ENCODE measurements around the gene CGAS. TPM values are rescaled to one million over a fixed set of nuclear protein-coding genes. Genes with fewer than 3 reads are reported as not detected.

Gene CGAS
- total RNA-seq, 1 experiment from 2014 or later = 6.4 TPM

GRCh38 chr6:73484438-73484837 lies 32.3 kb upstream of the CGAS start:
- no peak overlapping the region for H3K27ac Mint-ChIP-seq
- CTCF ChIA-PET = no interaction called here

More at GRCh38 chr6:73484438-73484837, 32.3 kb upstream of the CGAS start:
- H3K4me3 Mint-ChIP-seq = no peak overlapping the region
- H3K4me1 Mint-ChIP-seq = no peaks in the 10 kb centered on the region
- H3K9me3 Mint-ChIP-seq = peaks cover 5% of the 10 kb centered on the region; the same call in 1 of the 2 replicates
- DNase-seq (ENCODE audit: low spot score) = no peak
- H3K27me3 Mint-ChIP-seq (ENCODE audit: low read depth) = no peaks in the 10 kb centered on the region
- ATAC-seq = no peak
- H3K36me3 Mint-ChIP-seq = peaks cover 73% of the 10 kb centered on the region
- TF ChIP-seq IRF1 (CRISPR knock-in tag; IDR thresholded peaks at IDR 0.05) = no peak
- no peak for TF ChIP-seq GRHL2 (CRISPR knock-in tag; IDR thresholded peaks at IDR 0.05; ENCODE audit: insufficient replicate concordance, severe bottlenecking)
- no peak for TF ChIP-seq TEAD1 (CRISPR knock-in tag; IDR thresholded peaks at IDR 0.05)
- TF ChIP-seq MLX (CRISPR knock-in tag; IDR thresholded peaks at IDR 0.05) = no peak
- no peak for TF ChIP-seq USF1 (CRISPR knock-in tag; IDR thresholded peaks at IDR 0.05)
- TF ChIP-seq CREB1 (CRISPR knock-in tag; IDR thresholded peaks at IDR 0.05) = no peak
- no peak for TF ChIP-seq E2F4 (CRISPR knock-in tag; IDR thresholded peaks at IDR 0.05; ENCODE audit: borderline replicate concordance, low read depth)
- TF ChIP-seq RORB (CRISPR knock-in tag; IDR thresholded peaks at IDR 0.05) = no peak
- no peak for TF ChIP-seq GABPB1 (CRISPR knock-in tag; IDR thresholded peaks at IDR 0.05)
- no peak for TF ChIP-seq HMGA2 (CRISPR knock-in tag; IDR thresholded peaks at IDR 0.05)
- no peak for TF ChIP-seq KAT7 (CRISPR knock-in tag; IDR thresholded peaks at IDR 0.05; ENCODE audit: borderline replicate concordance)
- TF ChIP-seq ZSCAN18 (CRISPR knock-in tag; IDR thresholded peaks at IDR 0.05) = no peak
- TF ChIP-seq AFF4 (CRISPR knock-in tag; IDR thresholded peaks at IDR 0.05; ENCODE audit: borderline replicate concordance) = no peak
- TF ChIP-seq EMX1 (CRISPR knock-in tag; IDR thresholded peaks at IDR 0.05) = no peak
- POLR2A ChIA-PET = interaction anchor here (0.6 kb wide), 2 partner anchors 13 to 46 kb away, joined by 3 to 7 read pairs; no protein-coding TSS in a partner anchor
